Mononuclear cell (primary cell): Measurements from ENCODE around the gene U2AF2. TPM values are rescaled to one million over a fixed set of nuclear protein-coding genes. Genes with fewer than 3 reads are reported as not detected.

Experiments
- H3K27me3 ChIP-seq: 2 replicates; pipeline ENCODE4 v1.6.0; 2011; ENCODE audit warnings: low read length, control low read depth; ENCODE audit not compliant: insufficient read depth
- H3K4me1 ChIP-seq: 2 replicates; pipeline ENCODE4 v1.5.1; 2011; ENCODE audit warnings: mild to moderate bottlenecking, low read length, control low read depth; ENCODE audit not compliant: insufficient read depth
- H3K4me3 ChIP-seq: 2 replicates; pipeline ENCODE4 v1.5.1; 2011; ENCODE audit warnings: mild to moderate bottlenecking, low read length, moderate library complexity
- H3K9me3 ChIP-seq: 2 replicates; pipeline ENCODE4 v1.5.1; 2011; ENCODE audit warnings: low read depth, mild to moderate bottlenecking, control low read depth, low read length
- total RNA-seq: library from RNA; depleted of rRNA; stranded (reverse); fragments of >200 nt; gene quantifications from one replicate; pipeline ENCODE4 v1.2.3, GENCODE V29; 2012

U2AF2 gene
- total RNA-seq, 1 donor = 55.6 TPM

DNA sequence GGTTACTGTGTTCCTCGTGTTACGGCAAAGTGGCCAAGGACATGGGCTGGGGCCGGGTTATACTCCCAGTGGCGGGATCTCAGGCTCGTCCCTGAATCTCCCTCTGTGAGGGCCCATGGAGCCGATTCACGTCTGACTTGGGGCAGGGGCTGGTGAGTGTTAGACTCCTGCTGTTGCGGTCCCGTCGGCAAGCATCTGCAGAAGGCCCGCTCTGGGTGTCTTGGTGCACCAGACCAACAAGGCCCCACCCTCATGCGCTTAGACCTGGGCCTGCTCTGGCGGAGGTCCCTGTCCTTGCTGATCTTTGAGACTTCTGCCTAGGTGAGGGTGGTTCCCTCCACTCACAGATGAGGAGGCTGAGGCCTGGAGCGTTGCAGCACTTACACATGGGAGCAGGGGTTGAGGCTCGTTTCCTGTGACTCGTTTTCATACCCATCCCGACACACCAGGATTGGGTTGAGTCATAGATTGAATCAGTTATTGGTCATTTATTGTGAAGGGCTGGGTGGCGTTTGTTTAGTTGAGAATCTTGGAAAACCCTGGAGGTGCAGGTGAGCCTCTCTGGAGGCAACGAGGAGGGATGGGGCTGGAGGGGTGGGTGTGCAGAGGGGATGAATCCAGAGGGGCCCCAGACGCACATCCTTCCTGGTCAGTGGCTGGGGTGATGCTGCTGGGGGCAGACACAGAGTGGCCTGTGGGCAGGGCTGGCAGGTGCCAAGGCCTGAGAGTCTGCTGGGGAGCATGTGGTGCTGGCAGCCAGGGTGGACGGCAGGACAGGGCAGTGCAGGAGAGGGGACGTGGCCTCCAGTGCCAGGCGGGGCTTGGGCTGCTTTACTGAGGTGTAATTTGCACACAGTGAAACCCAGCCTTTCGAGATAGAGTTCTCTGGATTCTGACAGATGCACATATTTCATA lies 24.8 kb downstream of the U2AF2 start:
- H3K4me3 ChIP-seq = no peak overlapping the region
- H3K9me3 ChIP-seq = no peaks in the 10 kb centered on the region
- H3K4me1 ChIP-seq = peaks cover 53% of the 10 kb centered on the region
- H3K27me3 ChIP-seq = no peaks in the 10 kb centered on the region

DNA sequence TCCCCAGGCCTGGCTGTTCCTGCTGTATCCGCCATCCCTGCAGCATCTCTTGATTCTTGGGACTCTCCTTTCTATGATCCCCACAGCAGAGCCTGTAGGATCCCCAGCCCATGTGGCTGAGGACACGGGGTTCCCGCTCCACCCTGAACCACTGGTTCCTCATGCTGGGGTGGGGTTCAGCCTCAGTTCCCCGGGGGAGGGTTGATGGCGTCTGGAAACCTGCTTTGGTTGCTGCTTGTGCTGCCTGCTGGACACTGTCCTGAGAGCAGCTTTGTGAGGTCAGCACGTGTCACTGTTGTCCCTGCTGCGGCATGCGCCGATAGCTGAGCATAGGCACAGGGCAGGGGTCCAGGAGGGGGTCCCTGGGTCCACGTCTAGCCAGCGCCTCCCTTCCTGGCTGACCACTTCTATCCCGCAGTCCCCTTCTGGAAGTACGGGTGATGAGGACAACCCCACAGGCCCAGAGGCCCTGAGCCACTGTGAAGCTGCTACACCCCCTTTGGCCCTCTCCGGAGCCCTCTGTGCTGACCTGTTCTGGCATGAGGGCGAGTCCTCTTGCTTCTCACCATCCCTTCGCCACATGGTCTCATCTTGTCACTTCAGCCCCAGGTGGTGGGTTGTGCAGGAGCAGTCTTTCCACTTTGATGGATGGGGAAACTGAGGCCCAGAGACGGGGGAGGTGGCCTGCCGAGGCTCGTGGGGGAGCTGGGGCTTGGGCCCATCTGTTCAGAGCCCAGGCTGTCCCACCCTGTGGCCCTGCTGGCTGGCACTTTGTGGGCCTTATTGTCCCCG lies 25.7 kb downstream of the U2AF2 start:
- no peaks in the 10 kb centered on the region for H3K9me3 ChIP-seq
- H3K4me1 ChIP-seq = peaks cover 50% of the 10 kb centered on the region
- H3K4me3 ChIP-seq = no peak overlapping the region

DNA sequence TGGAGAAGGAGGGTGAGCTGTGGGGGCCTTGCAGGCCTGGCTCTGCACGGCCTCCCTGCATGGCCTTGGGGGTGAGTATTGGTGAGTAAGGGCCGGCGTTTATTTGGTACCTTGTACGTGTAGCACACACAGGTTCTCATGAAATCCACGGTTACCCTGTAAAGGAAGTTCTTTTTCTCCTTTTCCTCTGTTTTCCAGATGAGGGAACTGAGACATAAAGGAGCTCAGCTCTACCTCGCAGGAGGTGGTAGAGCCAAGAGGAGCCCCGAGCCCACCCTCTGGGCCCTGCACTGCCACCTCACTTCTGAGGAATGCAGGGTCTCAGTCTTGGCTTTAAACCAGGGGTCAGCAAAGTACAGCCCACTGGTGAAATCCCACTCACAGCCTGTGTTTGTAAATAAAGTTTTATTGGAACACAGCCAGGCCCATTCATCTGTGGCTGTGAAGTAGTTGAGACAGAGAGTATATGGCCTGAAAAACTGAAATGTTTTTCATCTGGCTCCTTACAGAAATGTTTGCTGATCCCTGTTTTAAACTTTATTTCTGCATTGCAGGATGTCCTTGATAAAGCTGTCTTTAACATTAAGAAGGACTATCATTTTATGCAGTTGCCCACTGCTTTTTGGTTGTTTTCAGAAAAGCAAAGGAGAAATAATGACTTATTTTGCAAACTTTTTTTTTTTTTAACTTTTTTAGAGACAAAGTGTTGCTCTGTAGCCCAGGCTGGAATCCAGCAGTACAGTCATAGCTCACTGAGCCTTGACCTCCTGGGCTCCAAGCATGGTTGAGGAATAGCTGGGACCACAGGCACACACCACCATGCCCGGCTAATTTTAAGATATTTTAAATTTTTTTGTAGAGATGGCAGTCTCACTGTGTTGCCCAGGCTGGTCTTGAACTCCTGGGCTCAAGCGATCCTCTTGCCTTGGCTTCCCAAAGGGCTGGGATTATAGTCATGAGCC lies 26.6 kb downstream of the U2AF2 start:
- peaks cover 41% of the 10 kb centered on the region for H3K4me1 ChIP-seq
- no peaks in the 10 kb centered on the region for H3K9me3 ChIP-seq
- H3K4me3 ChIP-seq = no peak overlapping the region
- H3K27me3 ChIP-seq = no peaks in the 10 kb centered on the region

More for the DNA sequence above, 25.7 kb downstream of the U2AF2 start:
- H3K27me3 ChIP-seq = no peaks in the 10 kb centered on the region

DNA sequence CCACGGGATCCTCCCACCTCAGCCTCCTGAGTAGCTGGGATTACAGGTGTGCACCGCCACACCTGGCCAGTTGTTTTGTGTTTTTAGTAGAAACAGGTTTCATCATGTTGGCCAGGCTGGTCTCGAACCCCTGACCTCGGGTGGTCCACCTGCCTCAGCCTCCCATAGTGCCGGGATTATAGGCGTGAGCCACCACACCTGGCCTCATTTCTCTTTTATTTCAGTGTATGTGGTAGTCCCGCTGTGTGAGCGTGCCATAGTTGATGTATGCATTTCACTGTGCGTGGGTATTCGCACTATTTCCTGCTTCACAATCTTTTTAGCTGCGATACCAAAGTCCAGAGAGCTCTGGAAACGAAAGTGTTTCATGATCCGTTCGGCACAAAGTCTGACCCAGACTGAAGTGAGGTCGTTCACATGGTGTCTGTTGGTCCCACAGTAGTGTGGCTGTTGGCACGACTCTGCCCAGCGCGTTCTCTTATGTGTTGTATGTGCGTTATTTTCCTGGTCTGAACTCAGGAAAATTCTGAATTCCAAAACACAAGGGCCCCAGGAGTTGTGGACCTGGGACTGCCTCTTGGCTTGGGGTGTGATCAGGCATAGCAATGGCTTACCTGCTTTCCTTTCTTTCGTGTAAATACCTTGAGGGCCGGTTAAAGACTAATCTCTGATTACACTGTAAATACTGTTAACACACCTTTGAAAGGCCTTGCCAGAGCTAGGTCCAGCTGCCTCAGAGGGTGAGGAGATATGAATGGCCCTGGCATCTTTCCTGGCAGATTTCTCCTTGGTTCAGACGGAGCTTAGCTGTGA lies 28.8 kb downstream of the U2AF2 start:
- Histone ChIP-seq H3K27me3 (no peaks in the 10 kb centered on the region), H3K4me3 (no peak overlapping the region), H3K4me1 (peaks cover 19% of the 10 kb centered on the region), H3K9me3 (no peaks in the 10 kb centered on the region)

DNA sequence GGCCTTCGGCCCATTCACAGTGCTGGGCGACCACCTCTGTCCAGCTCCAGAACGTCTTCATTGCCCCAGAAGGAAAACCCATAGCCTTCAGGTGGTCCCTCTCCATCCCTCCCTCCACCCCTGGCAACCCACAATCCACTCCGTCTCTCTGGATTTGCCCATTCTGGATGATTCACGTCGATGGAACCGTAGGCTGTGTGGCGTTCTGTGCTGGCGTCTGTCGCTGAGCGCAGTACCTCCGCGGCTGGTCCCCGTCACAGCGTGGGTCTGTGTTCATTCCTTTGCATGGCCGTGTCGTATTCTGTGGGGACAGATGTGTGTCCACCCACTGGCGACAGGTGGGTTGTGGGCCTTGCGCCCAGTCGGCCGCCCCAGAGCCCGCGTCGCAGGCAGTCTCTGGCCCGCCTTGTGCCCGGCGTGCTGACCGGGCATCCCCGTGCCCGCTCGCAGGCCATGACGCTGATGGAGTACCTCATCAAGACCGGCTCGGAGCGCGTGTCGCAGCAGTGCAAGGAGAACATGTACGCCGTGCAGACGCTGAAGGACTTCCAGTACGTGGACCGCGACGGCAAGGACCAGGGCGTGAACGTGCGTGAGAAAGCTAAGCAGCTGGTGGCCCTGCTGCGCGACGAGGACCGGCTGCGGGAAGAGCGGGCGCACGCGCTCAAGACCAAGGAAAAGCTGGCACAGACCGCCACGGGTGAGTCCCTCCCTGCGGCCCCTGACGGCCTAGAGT lies 30.3 kb downstream of the U2AF2 start:
- Histone ChIP-seq H3K4me1 (peaks cover 4% of the 10 kb centered on the region), H3K9me3 (no peaks in the 10 kb centered on the region), H3K27me3 (no peaks in the 10 kb centered on the region), H3K4me3 (no peak overlapping the region)

DNA sequence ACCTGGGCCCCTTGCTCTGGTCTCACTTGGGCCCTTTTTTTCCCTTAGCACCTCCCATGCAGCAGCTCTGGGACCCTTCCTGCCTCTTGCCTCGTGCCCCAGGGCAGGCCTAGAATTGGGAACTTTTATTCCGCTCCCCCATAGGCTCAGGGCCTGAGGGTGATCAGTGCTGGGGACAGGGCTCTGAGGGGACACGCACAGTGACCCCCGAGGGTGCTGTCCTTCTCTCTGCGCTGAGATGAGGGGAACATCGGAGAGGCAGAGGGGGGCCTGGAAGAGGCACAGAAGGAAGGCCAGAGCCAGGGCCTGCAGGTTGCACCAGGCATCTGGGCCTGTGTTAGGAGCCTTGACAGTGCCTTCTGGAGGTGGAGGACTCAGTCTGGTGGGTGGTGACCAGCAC lies 30.9 kb downstream of the U2AF2 start:
- H3K4me3 ChIP-seq = no peak overlapping the region
- H3K9me3 ChIP-seq = no peaks in the 10 kb centered on the region

DNA sequence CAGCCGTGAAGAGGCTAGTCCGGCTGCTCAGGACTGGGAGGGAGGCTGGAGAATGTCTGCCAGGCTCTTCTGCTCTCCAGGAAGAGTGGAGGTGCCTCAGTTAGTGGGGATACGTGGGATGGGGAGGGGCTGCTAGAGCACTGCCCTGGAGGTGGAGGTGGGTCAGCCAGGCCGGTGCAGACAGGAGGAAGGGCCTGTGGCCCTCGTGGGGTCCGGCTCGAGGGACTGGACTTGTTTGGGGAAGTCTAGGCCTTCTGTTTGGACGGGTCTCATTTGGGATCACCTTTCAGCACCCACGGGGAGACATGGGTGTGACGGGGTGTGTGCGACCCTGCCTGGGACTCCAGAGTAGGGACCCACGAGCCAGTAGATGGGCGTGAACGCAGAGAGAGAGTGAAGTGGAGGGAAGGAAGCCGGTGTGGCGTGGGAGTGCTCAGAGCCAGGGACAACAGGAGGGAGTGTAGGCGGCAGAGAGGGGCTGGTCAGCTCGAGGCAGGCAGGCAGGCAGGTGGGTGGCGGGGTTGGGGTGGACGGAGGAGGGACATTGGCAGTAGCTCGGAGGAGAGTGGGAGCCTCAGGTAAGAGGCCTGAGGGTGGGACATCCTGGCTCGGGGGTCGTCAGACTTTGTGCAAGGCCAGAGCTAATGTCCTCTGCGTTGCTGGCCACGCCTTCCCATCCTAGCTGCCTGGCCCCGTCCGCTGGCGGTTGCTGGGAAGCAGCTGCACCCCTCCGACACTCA lies 31.6 kb downstream of the U2AF2 start:
- Histone ChIP-seq H3K4me1 (no peaks in the 10 kb centered on the region), H3K9me3 (no peaks in the 10 kb centered on the region), H3K27me3 (no peaks in the 10 kb centered on the region), H3K4me3 (no peak overlapping the region)

More for the DNA sequence above, 30.9 kb downstream of the U2AF2 start:
- Histone ChIP-seq H3K4me1 (no peaks in the 10 kb centered on the region), H3K27me3 (no peaks in the 10 kb centered on the region)

DNA sequence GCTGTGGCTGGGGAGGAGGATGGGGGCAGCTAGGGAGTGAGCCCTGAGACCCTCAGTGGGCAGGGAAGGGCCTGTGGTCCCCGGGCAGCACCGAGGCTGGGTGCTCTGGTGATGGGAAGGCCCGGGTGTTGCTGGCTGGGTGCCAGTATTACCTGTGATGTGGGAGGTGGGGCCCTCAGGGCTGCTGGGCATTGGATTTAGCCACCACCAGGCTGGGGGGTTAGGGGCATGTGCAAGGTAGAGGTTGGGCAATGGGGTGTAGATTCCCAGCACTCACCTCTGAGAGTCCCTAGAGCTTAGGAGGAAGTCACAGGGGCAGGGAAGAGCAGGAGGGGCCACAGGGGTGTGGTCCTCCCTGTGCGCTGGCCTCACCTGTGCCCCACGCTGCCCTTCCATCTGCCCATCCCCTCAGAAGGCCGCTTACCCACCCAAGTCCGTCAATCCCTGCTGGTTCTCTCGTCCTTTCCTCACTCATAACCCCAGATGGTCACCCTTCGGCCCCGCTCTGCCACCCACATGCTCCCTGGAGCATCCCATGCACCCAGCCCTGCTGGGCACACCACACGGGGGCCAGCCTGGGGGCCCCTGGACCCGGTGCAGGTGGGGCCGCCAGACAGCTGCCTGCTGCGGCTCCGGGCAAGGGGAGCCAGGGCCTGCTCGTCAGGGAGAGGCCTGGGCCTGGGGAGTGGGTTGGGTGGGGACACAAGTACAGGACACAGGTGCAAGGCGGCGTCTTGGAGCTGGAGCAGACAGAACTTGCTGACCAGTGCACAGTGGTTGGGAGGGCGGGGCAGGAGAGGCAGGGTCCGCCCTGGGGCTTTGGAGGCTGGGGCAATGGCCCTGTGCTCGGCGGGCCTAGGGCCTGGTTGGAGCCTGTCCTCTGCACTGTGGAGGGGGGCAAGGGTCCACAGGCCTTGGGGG lies 32.7 kb downstream of the U2AF2 start:
- H3K4me3 ChIP-seq = no peak overlapping the region
- no peaks in the 10 kb centered on the region for H3K27me3 ChIP-seq
- no peaks in the 10 kb centered on the region for H3K9me3 ChIP-seq
- H3K4me1 ChIP-seq = no peaks in the 10 kb centered on the region

DNA sequence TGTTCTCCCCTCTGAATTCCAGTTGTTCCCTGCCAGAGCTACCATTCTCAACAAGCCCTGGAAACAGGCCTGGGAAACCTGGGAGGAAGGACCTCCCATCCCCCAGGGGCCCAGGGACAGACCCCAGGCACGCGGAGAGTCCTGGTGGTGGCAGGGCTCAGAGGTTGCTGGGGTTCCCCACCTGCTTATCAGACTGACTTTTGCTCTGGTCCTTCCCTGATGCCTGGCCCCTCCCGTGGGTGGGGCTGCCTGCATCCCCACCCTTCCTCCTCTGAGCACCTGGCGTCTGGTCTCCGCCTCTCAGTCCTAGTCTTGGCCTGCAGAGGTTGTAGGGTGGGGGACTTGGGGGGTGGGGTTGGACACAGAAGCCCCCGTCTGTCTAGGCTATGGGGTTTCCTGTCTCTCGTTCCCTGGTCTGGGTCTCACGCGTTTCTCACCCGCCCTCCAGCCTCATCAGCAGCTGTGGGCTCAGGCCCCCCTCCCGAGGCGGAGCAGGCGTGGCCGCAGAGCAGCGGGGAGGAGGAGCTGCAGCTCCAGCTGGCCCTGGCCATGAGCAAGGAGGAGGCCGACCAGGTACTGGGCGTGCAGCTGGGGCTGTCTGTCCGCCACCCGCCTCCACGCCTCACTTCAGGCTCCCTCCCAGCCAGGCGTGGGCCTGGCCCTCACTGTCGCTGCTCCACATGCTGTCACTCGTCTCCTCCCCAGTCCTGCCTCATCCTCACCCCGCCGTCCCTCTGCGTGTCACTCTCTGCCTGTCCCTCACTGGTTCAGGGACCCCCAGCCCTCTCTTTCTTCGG lies 33.8 kb downstream of the U2AF2 start:
- no peaks in the 10 kb centered on the region for H3K27me3 ChIP-seq
- H3K4me1 ChIP-seq = no peaks in the 10 kb centered on the region

DNA sequence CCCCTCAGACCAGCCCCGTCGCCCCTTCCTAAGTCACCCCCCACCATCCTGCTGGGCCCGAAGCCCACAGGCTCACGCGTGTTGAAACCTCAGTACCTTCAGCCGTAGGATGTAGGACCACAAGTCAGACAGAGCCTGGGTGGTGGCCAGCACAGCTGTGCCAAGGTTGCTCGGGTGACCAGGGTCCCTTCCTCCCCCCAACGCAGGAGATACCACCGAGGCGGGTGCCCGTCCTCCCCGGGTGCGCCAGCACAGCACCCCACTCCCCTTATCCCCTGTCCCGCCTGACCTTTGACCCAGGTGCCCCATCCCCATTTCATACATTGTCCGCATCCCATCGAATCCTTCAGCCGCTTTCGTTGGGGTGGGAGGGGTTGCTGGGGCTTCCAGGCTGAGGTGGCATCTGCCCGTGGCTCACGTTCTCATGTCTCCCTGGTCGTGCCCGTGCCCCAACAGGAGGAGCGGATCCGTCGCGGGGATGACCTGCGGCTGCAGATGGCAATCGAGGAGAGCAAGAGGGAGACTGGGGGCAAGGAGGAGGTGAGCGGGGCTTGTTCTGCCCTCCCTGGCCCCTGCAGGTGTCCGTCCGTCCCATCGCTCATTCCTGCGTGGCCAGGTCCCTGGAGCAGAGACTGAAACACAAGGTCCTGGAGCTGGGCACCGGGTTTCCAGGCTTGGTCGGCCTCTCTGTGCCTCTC lies 34.7 kb downstream of the U2AF2 start:
- Histone ChIP-seq H3K4me1 (no peaks in the 10 kb centered on the region), H3K4me3 (no peak overlapping the region), H3K9me3 (no peaks in the 10 kb centered on the region), H3K27me3 (no peaks in the 10 kb centered on the region)

More for the DNA sequence above, 33.8 kb downstream of the U2AF2 start:
- no peaks in the 10 kb centered on the region for H3K9me3 ChIP-seq
- H3K4me3 ChIP-seq = no peak overlapping the region

DNA sequence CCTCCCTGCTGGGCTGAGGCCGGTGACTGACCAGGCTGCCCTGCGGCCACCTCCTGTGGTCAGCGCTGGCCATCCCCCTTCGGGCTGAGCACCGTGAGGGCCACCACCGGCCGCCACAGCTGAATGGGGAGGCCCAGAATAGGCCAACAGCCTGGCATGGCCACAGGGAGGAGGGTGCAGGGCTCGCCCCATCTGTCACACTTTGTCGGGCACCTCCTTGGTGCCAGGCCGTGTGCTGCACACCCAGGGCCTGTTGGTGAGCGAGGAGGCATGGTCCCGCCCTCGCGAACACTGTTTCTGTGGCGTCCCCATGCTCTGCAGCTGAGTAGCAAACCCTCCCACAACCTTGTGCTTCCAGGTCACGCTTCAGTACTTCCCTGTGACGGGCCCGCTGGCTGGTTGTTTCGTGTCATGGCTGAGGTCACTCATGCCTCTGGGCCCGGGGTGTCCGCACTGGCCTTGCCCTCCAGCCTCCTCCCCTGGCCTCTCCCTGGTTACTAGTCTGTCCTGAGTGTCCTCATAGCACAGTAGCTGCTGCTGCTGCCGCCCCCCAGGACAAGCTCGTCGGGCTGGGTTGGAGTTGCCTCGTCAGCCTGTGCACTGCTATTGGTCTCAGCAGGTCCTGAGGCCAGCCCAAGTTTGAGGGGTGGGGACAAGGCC lies 35.4 kb downstream of the U2AF2 start:
- H3K27me3 ChIP-seq = no peaks in the 10 kb centered on the region
- no peak overlapping the region for H3K4me3 ChIP-seq
- no peaks in the 10 kb centered on the region for H3K9me3 ChIP-seq
- no peaks in the 10 kb centered on the region for H3K4me1 ChIP-seq
